HEK293 (cell line): ENCODE data around the gene PCSK5.
"Not testable (repeated sequence)": the region's sequence is repeated elsewhere in the genome, so short reads cannot be mapped to it uniquely, and the experiment has no call there.

Experiments
- CTCF ChIA-PET: fragments of 350-600 bp; formaldehyde crosslinking; extraction: SDS; loops from one replicate; lab custom pipeline; 2021; ENCODE audit warnings: antibody characterized with exemption; lab: Yijun Ruan, JAX
- POLR2A ChIA-PET: fragments of 300-600 bp; formaldehyde crosslinking; extraction: SDS; loops from one replicate; lab custom pipeline; 2020; ENCODE audit warnings: antibody characterized with exemption, inconsistent platforms; lab: Yijun Ruan, JAX
- H3K27ac ChIP-seq: fragments of 200-500 bp; sonication (Bioruptor generic); 2 replicates; pipeline ENCODE4 v1.5.1; 2014; ENCODE audit warnings: low read depth, low read length, control low read depth, inconsistent platforms; ENCODE audit errors: extremely low read depth
- H3K36me3 ChIP-seq, 2 experiments: fragments of 200-500 bp in 1 of 2; sonication (Bioruptor generic) in 1 of 2; 1 replicate in 1 of 2; 2 replicates in 1 of 2; pipeline ENCODE4 v1.5.1; 2014 to 2017; ENCODE audit warnings: inconsistent platforms in 2 of 2, low read length in 2 of 2; ENCODE audit not compliant: control insufficient read depth in 2 of 2, insufficient read depth in 1 of 2
- H3K4me1 ChIP-seq: fragments of 200-500 bp; sonication (Bioruptor generic); 2 replicates; pipeline ENCODE4 v1.5.1; 2014; ENCODE audit warnings: mild to moderate bottlenecking, low read length, inconsistent platforms; ENCODE audit not compliant: control insufficient read depth, insufficient read depth
- H3K4me3 ChIP-seq: 2 replicates; pipeline ENCODE4 v1.5.1; 2011; ENCODE audit warnings: low read depth, mild to moderate bottlenecking, control low read depth, low read length, moderate library complexity
- H3K9me3 ChIP-seq: fragments of 200-500 bp; sonication (Bioruptor generic); 2 replicates; pipeline ENCODE4 v1.5.1; 2014; ENCODE audit warnings: low read depth, low read length, inconsistent platforms; ENCODE audit not compliant: control insufficient read depth, insufficient read depth
- ATF2 ChIP-seq: fragments of 450-650 bp; formaldehyde crosslinking; IDR thresholded peaks from 2 replicates; pipeline ENCODE4 v1.5.1; 2016; ENCODE audit warnings: missing biosample characterization, missing genetic modification characterization, low read depth
- FEZF1 ChIP-seq: fragments of 450-650 bp; formaldehyde crosslinking; IDR thresholded peaks from 2 replicates; pipeline ENCODE4 v1.5.1; 2016; ENCODE audit warnings: missing biosample characterization, missing genetic modification characterization
- HOXA7 ChIP-seq: sonication (generic); formaldehyde crosslinking; IDR thresholded peaks from 2 replicates; pipeline ENCODE4 v1.8.1; 2022; ENCODE audit warnings: missing genetic modification reagents, borderline replicate concordance
- IKZF3 ChIP-seq: fragments of 450-650 bp; IDR thresholded peaks from 2 replicates; pipeline ENCODE4 v1.5.0; 2018; ENCODE audit warnings: missing biosample characterization, mild to moderate bottlenecking, missing genetic modification characterization, moderate library complexity
- KLF10 ChIP-seq: fragments of 450-650 bp; IDR thresholded peaks from 2 replicates; pipeline ENCODE4 v1.5.1; 2018; ENCODE audit warnings: missing biosample characterization, mild to moderate bottlenecking, missing genetic modification characterization
- MZF1 ChIP-seq: fragments of 450-650 bp; formaldehyde crosslinking; IDR thresholded peaks from 2 replicates; pipeline ENCODE4 v1.5.1; 2017; ENCODE audit warnings: missing biosample characterization, missing genetic modification characterization, borderline replicate concordance
- OSR2 ChIP-seq: fragments of 450-650 bp; formaldehyde crosslinking; IDR thresholded peaks from 2 replicates; pipeline ENCODE4 v1.5.1; 2016; ENCODE audit warnings: missing biosample characterization, missing genetic modification characterization
- PRDM2 ChIP-seq: fragments of 450-650 bp; formaldehyde crosslinking; IDR thresholded peaks from 2 replicates; pipeline ENCODE4 v1.5.1; 2016; ENCODE audit warnings: missing biosample characterization, missing genetic modification characterization, borderline replicate concordance
- PRDM6 ChIP-seq: fragments of 450-650 bp; formaldehyde crosslinking; IDR thresholded peaks from 2 replicates; pipeline ENCODE4 v1.5.1; 2017; ENCODE audit warnings: missing biosample characterization, missing genetic modification characterization
- ZBTB20 ChIP-seq: fragments of 450-650 bp; formaldehyde crosslinking; IDR thresholded peaks from 2 replicates; pipeline ENCODE4 v1.5.1; 2016; ENCODE audit warnings: missing biosample characterization, missing genetic modification characterization
- ZBTB21 ChIP-seq: fragments of 450-650 bp; formaldehyde crosslinking; IDR thresholded peaks from 2 replicates; pipeline ENCODE4 v1.5.1; 2017; ENCODE audit warnings: missing biosample characterization, missing genetic modification characterization
- ZEB2 ChIP-seq: fragments of 450-650 bp; formaldehyde crosslinking; IDR thresholded peaks from 2 replicates; pipeline ENCODE4 v1.5.1; 2016; ENCODE audit warnings: missing biosample characterization, missing genetic modification characterization
- ZNF138 ChIP-seq: fragments of 450-650 bp; formaldehyde crosslinking; IDR thresholded peaks from 2 replicates; pipeline ENCODE4 v1.5.1; 2016; ENCODE audit warnings: missing biosample characterization, missing genetic modification characterization, borderline replicate concordance
- ZNF146 ChIP-seq: fragments of 450-650 bp; formaldehyde crosslinking; IDR thresholded peaks from 2 replicates; pipeline ENCODE4 v1.5.1; 2016; ENCODE audit warnings: missing biosample characterization, missing genetic modification characterization
- ZNF2 ChIP-seq: fragments of 450-650 bp; formaldehyde crosslinking; IDR thresholded peaks from 2 replicates; pipeline ENCODE4 v1.5.1; 2016; ENCODE audit warnings: missing biosample characterization, missing genetic modification characterization
- ZNF223 ChIP-seq: fragments of 450-650 bp; formaldehyde crosslinking; IDR thresholded peaks from 2 replicates; pipeline ENCODE4 v1.5.1; 2016; ENCODE audit warnings: missing biosample characterization, missing genetic modification characterization
- ZNF366 ChIP-seq: fragments of 450-650 bp; formaldehyde crosslinking; conservative IDR thresholded peaks from 2 replicates; pipeline ENCODE4 v1.5.1; 2016; ENCODE audit warnings: missing biosample characterization, missing genetic modification characterization
- ZNF548 ChIP-seq: fragments of 450-650 bp; formaldehyde crosslinking; IDR thresholded peaks from 2 replicates; pipeline ENCODE4 v1.5.1; 2016; ENCODE audit warnings: missing biosample characterization, missing genetic modification characterization
- ZNF558 ChIP-seq: fragments of 450-650 bp; formaldehyde crosslinking; IDR thresholded peaks from 2 replicates; pipeline ENCODE4 v1.5.1; 2016; ENCODE audit warnings: missing biosample characterization, missing genetic modification characterization
- ZNF561 ChIP-seq: fragments of 450-650 bp; IDR thresholded peaks from 2 replicates; pipeline ENCODE4 v1.5.1; 2018; ENCODE audit warnings: missing biosample characterization, missing genetic modification characterization, borderline replicate concordance
- ZNF580 ChIP-seq: fragments of 450-650 bp; formaldehyde crosslinking; IDR thresholded peaks from 2 replicates; pipeline ENCODE4 v1.5.1; 2016; ENCODE audit warnings: missing biosample characterization, missing genetic modification characterization
- ZNF76 ChIP-seq: fragments of 450-650 bp; formaldehyde crosslinking; IDR thresholded peaks from 2 replicates; pipeline ENCODE4; 2016; ENCODE audit warnings: low read depth, missing biosample characterization, missing genetic modification characterization, borderline replicate concordance
- ZNF792 ChIP-seq: fragments of 450-650 bp; formaldehyde crosslinking; IDR thresholded peaks from 2 replicates; pipeline ENCODE4 v1.5.1; 2016; ENCODE audit warnings: missing biosample characterization, missing genetic modification characterization
- ZNF830 ChIP-seq: fragments of 450-650 bp; IDR thresholded peaks from 2 replicates; pipeline ENCODE4 v1.5.0; 2018; ENCODE audit warnings: missing biosample characterization, missing genetic modification characterization, low read depth, mild to moderate bottlenecking, moderate library complexity

PCSK5 gene

GRCh38 chr9:75896193-75896592, 5.7 kb downstream of the PCSK5 start (continued):
- TF ChIP-seq PRDM2 (no peak), ZNF76 (tag by site-specific recombination) (no peak), ZNF830 (tag by site-specific recombination) (no peak), ZBTB20 (no peak), HOXA7 (no peak)

GRCh38 chr9:75900893-75901524, 10.5 kb downstream of the PCSK5 start:
- H3K4me3 ChIP-seq, H3K27ac ChIP-seq, H3K9me3 ChIP-seq, CTCF ChIA-PET, POLR2A ChIA-PET, H3K36me3 ChIP-seq, H3K4me1 ChIP-seq: not testable (repeated sequence)
- TF ChIP-seq ZNF580 (tag by site-specific recombination): peak; percentile 11; the same call in 1 of the 2 replicates
- peak; percentile 97 for TF ChIP-seq ZNF146 (tag by site-specific recombination)

- no peak overlapping the region for H3K27ac ChIP-seq
- no peaks in the 10 kb centered on the region for H3K36me3 ChIP-seq
- H3K4me1 ChIP-seq: peaks cover 10% of the 10 kb centered on the region
- H3K9me3 ChIP-seq: no peaks in the 10 kb centered on the region
- POLR2A ChIA-PET: interaction anchor here (3.0 kb wide), 1 partner anchor 13 kb away, joined by 19 read pairs; the partner anchor contains the start of gene PCSK5
- no peak overlapping the region for H3K4me3 ChIP-seq
- CTCF ChIA-PET: interaction anchor here (1.0 to 1.4 kb wide), 2 partner anchors 9 to 14 kb away, joined by 3 to 4 read pairs; partner anchors contain the start of gene PCSK5
- no peak for TF ChIP-seq ZNF2 (tag by site-specific recombination)
- peak; percentile 13; the same call in 1 of the 2 replicates for TF ChIP-seq OSR2 (tag by site-specific recombination)
- peak; percentile 76 for TF ChIP-seq PRDM6 (tag by site-specific recombination)
- peak; percentile 60; the same call in 1 of the 2 replicates for TF ChIP-seq ZBTB21
- TF ChIP-seq ZNF138: no peak
- no peak for TF ChIP-seq MZF1 (tag by site-specific recombination)
- 0 out of 2 replicates have a peak, but pooled peaks have one; percentile 35 for TF ChIP-seq ZEB2 (tag by site-specific recombination)
- peak; percentile 42; the same call in 1 of the 2 replicates for TF ChIP-seq IKZF3 (tag by site-specific recombination)
- TF ChIP-seq FEZF1 (tag by site-specific recombination): peak; percentile 29; the same call in 1 of the 2 replicates
- TF ChIP-seq ZNF792 (tag by site-specific recombination): no peak
- 0 out of 2 replicates have a peak, but pooled peaks have one; percentile 17 for TF ChIP-seq ZNF558 (tag by site-specific recombination)
- no peak for TF ChIP-seq ZNF548
- TF ChIP-seq ZNF561 (tag by site-specific recombination): no peak
- no peak for TF ChIP-seq ZNF223 (tag by site-specific recombination)
- peak; percentile 36; the same call in 1 of the 2 replicates for TF ChIP-seq ZNF366 (tag by site-specific recombination)
- TF ChIP-seq KLF10 (tag by site-specific recombination): 0 out of 2 replicates have a peak, but pooled peaks have one; percentile 38
- TF ChIP-seq ATF2: peak; percentile 91
Observed at GRCh38 chr9:75903785-75904360, 13.4 kb downstream of the PCSK5 start.
